Lung (tissue), 12 donors: Measurements from ENCODE around the gene CEND1. TPM values are rescaled to one million over a fixed set of nuclear protein-coding genes. Genes with fewer than 3 reads are reported as not detected.

ENCODE experiments used
- ATAC-seq: fragments of 200-7000 bp; cut with Tn5 transposase; one replicate; pipeline ENCODE4 v1.9.1; 2020; ENCODE audit warnings: moderate number of reproducible peaks; ENCODE audit not compliant: insufficient read depth, low FRiP score
- DNase-seq, 3 donors: peaks; one replicate each; pipeline ENCODE4 v3.0.0-alpha.2; 2013 to 2017
- H3K27ac ChIP-seq, 2 donors: one replicate each; pipeline ENCODE4 v1.5.1; 2013; ENCODE audit warnings: mild to moderate bottlenecking in 2 of 2, moderate library complexity in 2 of 2, control low read depth in 1 of 2, inconsistent platforms in 1 of 2, low read depth in 1 of 2, low read length in 1 of 2
- H3K27me3 ChIP-seq, 3 donors: one replicate each; pipeline ENCODE4 v1.5.1; 2013; ENCODE audit warnings: low read length in 2 of 3; ENCODE audit not compliant: control insufficient read depth in 3 of 3, insufficient read depth in 3 of 3
- H3K36me3 ChIP-seq, 4 donors: one replicate each; pipeline ENCODE4 v1.5.1; 2013; ENCODE audit warnings: low read length in 4 of 4, mild to moderate bottlenecking in 1 of 4, moderate library complexity in 1 of 4; ENCODE audit not compliant: control insufficient read depth in 4 of 4, insufficient read depth in 4 of 4
- H3K4me1 ChIP-seq, 5 donors: one replicate each; pipeline ENCODE4 v1.5.1; 2013; ENCODE audit warnings: low read length in 5 of 5, mild to moderate bottlenecking in 2 of 5, moderate library complexity in 1 of 5; ENCODE audit not compliant: control insufficient read depth in 5 of 5, insufficient read depth in 5 of 5
- H3K4me3 ChIP-seq: one replicate; pipeline ENCODE4 v1.5.1; 2013; ENCODE audit warnings: mild to moderate bottlenecking, control low read depth, moderate library complexity
- H3K9ac ChIP-seq, 2 donors: one replicate each; pipeline ENCODE4 v1.5.1; 2013; ENCODE audit warnings: low read length in 2 of 2, control low read depth in 1 of 2; ENCODE audit not compliant: insufficient read depth in 1 of 2
- H3K9me3 ChIP-seq, 4 donors: one replicate each; pipeline ENCODE4 v1.5.1; 2013; ENCODE audit warnings: low read length in 3 of 4, mild to moderate bottlenecking in 1 of 4, moderate library complexity in 1 of 4; ENCODE audit not compliant: control insufficient read depth in 4 of 4, insufficient read depth in 3 of 4
- CTCF ChIP-seq: IDR thresholded peaks from 2 replicates; pipeline ENCODE4 v1.5.1; 2012; ENCODE audit warnings: mild to moderate bottlenecking; ENCODE audit errors: control extremely low read depth, extremely low read depth
- WGBS, 2 donors: extraction: QIAGEN DNeasy Blood & Tissue Kit; methylation state at CpG; one replicate each; pipeline ENCODE4 v1.1.7; 2013; 5-methylcytosine and 5-hydroxymethylcytosine counted together
- polyA plus RNA-seq, 2 donors: library from polyadenylated mRNA; stranded (reverse); fragments of 200-250 nt; gene quantifications; one replicate each; pipeline ENCODE4 v1.2.1, GENCODE V29; 2013
- total RNA-seq, 2 donors: library from RNA; depleted of rRNA in 1 of 2; stranded (reverse); fragments of >200 nt in 1 of 2; gene quantifications; one replicate each; pipeline ENCODE4 v1.2.1, GENCODE V29; 2014 to 2021
- donor health status: control.
- donor health status: control.
- donor health status: Bipolar disorder and iron deficiency.
- donor health status: healthy.
- donor health status: DM: yes; HTN: yes; CAD: no.

Gene CEND1
- total and polyA plus RNA-seq, 4 donors: 0.10 to 0.18 (median 0.14) TPM; not detected in 1

- H3K9me3 ChIP-seq: no peaks in the 10 kb centered on the region
- no peaks in the 10 kb centered on the region for H3K27me3 ChIP-seq
- ATAC-seq: no peak
- TF ChIP-seq CTCF: no peak
- H3K4me3 ChIP-seq: no peak overlapping the region
- no peak overlapping the region for H3K27ac ChIP-seq
- 91 to 93% methylated on average over 6 of the region's 6 CpGs for WGBS, 2 donors
- H3K4me1 ChIP-seq: peaks cover 5 to 20% (median 6%) of the 10 kb centered on the region in 5 donors
- no peak for DNase-seq
- peaks cover 0 to 31% (median 14%) of the 10 kb centered on the region in 4 donors for H3K36me3 ChIP-seq
- H3K9ac ChIP-seq: no peak overlapping the region
Observed at GRCh38 chr11:813072-813455, 23.2 kb upstream of the CEND1 start.

GRCh38 chr11:812390-812789, 22.5 kb upstream of the CEND1 start:
- no peak overlapping the region for H3K9ac ChIP-seq
- WGBS, 2 donors: 90 to 98% methylated on average over 3 of the region's 3 CpGs
- no peak for TF ChIP-seq CTCF
- H3K9me3 ChIP-seq: no peaks in the 10 kb centered on the region
- H3K27me3 ChIP-seq: no peaks in the 10 kb centered on the region
- peaks cover 5 to 20% (median 6%) of the 10 kb centered on the region in 5 donors for H3K4me1 ChIP-seq
- peaks cover 0 to 31% (median 14%) of the 10 kb centered on the region in 4 donors for H3K36me3 ChIP-seq
- no peak overlapping the region for H3K4me3 ChIP-seq
- ATAC-seq (no peak), DNase-seq (no peak)
- no peak overlapping the region for H3K27ac ChIP-seq

GRCh38 chr11:811446-812245, 21.8 kb upstream of the CEND1 start:
- no peak overlapping the region for H3K9ac ChIP-seq
- no peak for ATAC-seq
- no peak for TF ChIP-seq CTCF
- peaks cover 0 to 31% (median 14%) of the 10 kb centered on the region in 4 donors for H3K36me3 ChIP-seq
- peak overlapping the region; percentile 2 to 5 for H3K27ac ChIP-seq
- WGBS, 2 donors: 73 to 77% methylated on average over 14 of the region's 14 CpGs
- H3K4me1 ChIP-seq: peaks cover 5 to 20% (median 6%) of the 10 kb centered on the region in 5 donors
- DNase-seq: no peak
- no peaks in the 10 kb centered on the region for H3K27me3 ChIP-seq
- H3K4me3 ChIP-seq: no peak overlapping the region
- H3K9me3 ChIP-seq: no peaks in the 10 kb centered on the region
